Choroid plexus epithelial cell (primary cell): Measurements from ENCODE around the gene GALNT1.

Experiments used
- DNase-seq: peaks from one replicate; pipeline ENCODE4 v3.0.0-alpha.2; 2010; ENCODE audit warnings: low read depth
- H3K4me3 ChIP-seq: 2 replicates; pipeline ENCODE4 v1.5.1; 2011; ENCODE audit warnings: low read depth, mild to moderate bottlenecking, control low read depth, low read length, moderate library complexity
- CTCF ChIP-seq: conservative IDR thresholded peaks from 2 replicates; pipeline ENCODE4 v1.5.1; 2011; ENCODE audit warnings: low read depth, mild to moderate bottlenecking, control low read depth, inconsistent platforms, low read length, moderate library complexity

GALNT1 gene

GRCh38 chr18:35593859-35594258 lies 12.3 kb downstream of the GALNT1 start:
- no peak overlapping the region for H3K4me3 ChIP-seq
- no peak for TF ChIP-seq CTCF
- no peak for DNase-seq

GRCh38 chr18:35597758-35598157 lies 16.2 kb downstream of the GALNT1 start:
- no peak for TF ChIP-seq CTCF
- no peak for DNase-seq
- H3K4me3 ChIP-seq = no peak overlapping the region

- no peak overlapping the region for H3K4me3 ChIP-seq
- no peak for DNase-seq
- TF ChIP-seq CTCF = no peak
Measured at GRCh38 chr18:35602193-35602820, 20.8 kb downstream of the GALNT1 start.

- H3K4me3 ChIP-seq = no peak overlapping the region
- DNase-seq = no peak
- no peak for TF ChIP-seq CTCF
Measured at GRCh38 chr18:35603008-35603407, 21.5 kb downstream of the GALNT1 start.

GRCh38 chr18:35603528-35603927 lies 22.0 kb downstream of the GALNT1 start:
- no peak overlapping the region for H3K4me3 ChIP-seq
- TF ChIP-seq CTCF = no peak
- DNase-seq = no peak

- no peak for TF ChIP-seq CTCF
- H3K4me3 ChIP-seq = no peak overlapping the region
- DNase-seq = no peak
Measured at GRCh38 chr18:35604369-35604768, 22.8 kb downstream of the GALNT1 start.

- H3K4me3 ChIP-seq = no peak overlapping the region
- no peak for TF ChIP-seq CTCF
- DNase-seq = peak; percentile 48
Measured at GRCh38 chr18:35605686-35606417, 24.3 kb downstream of the GALNT1 start.
